HCT116 (cell line): Measurements from ENCODE around the gene SKAP1.

ENCODE experiments used
- CEBPB ChIP-seq: IDR thresholded peaks from 2 replicates; pipeline ENCODE4 v1.6.1; 2012; ENCODE audit warnings: low read depth
- EGR1 ChIP-seq: IDR thresholded peaks from 2 replicates; pipeline ENCODE4 v1.6.1; 2012; ENCODE audit warnings: low read depth
- EZH2 ChIP-seq: fragments of 200-600 bp; sonication (generic); IDR thresholded peaks from 2 replicates; pipeline ENCODE4 v1.6.1; 2017; ENCODE audit warnings: antibody characterized with exemption, mixed run types
- EZH2phosphoT487 ChIP-seq: fragments of 200-600 bp; IDR thresholded peaks from 2 replicates; pipeline ENCODE4 v1.6.1; 2018; ENCODE audit warnings: antibody characterized with exemption, borderline replicate concordance
- POLR2A ChIP-seq: IDR thresholded peaks from 2 replicates; pipeline ENCODE4 v1.7.0; 2011; ENCODE audit warnings: borderline replicate concordance; ENCODE audit not compliant: insufficient read depth, insufficient read length; ENCODE audit errors: extremely low read depth
- POLR2AphosphoS5 ChIP-seq: IDR thresholded peaks from 2 replicates; pipeline ENCODE4 v1.6.1; 2011; ENCODE audit warnings: mild to moderate bottlenecking, low read depth, low read length, moderate library complexity
- RAD21 ChIP-seq: IDR thresholded peaks from 2 replicates; pipeline ENCODE4 v1.6.1; 2012; ENCODE audit warnings: low read depth, mild to moderate bottlenecking
- SIN3A ChIP-seq: IDR thresholded peaks from 2 replicates; pipeline ENCODE4 v1.6.1; 2012; ENCODE audit warnings: low read depth
- YY1 ChIP-seq: IDR thresholded peaks from 2 replicates; pipeline ENCODE4 v1.6.1; 2011; ENCODE audit warnings: low read length, low read depth, moderate library complexity, mild to moderate bottlenecking; ENCODE audit not compliant: insufficient replicate concordance; ENCODE audit errors: extremely low read depth
- ZFX ChIP-seq: fragments of 450-650 bp; IDR thresholded peaks from 2 replicates; pipeline ENCODE4 v1.6.1; 2017
- TF ChIP-seq, protein P1 (sequence below): IDR thresholded peaks from 2 replicates; pipeline ENCODE4 v1.6.1; 2012
- TF ChIP-seq, protein P2 (sequence below), 3 experiments: fragments of 200-600 bp in 1 of 3; sonication (generic) in 1 of 3; IDR thresholded peaks in 2 of 3; conservative IDR thresholded peaks in 1 of 3; 2 replicates each; pipeline ENCODE4 v1.5.1; 2012 to 2017; ENCODE audit warnings: low read depth in 2 of 3, low read length in 2 of 3, antibody characterized with exemption in 1 of 3, borderline replicate concordance in 1 of 3, control low read depth in 1 of 3, mild to moderate bottlenecking in 1 of 3, mixed read lengths in 1 of 3, mixed run types in 1 of 3, moderate library complexity in 1 of 3; ENCODE audit not compliant: insufficient read depth in 1 of 3
- TF ChIP-seq, protein P3 (sequence below): IDR thresholded peaks from 2 replicates; pipeline ENCODE4 v1.6.1; 2012; ENCODE audit warnings: low read depth
- TF ChIP-seq, protein P4 (sequence below): IDR thresholded peaks from 2 replicates; pipeline ENCODE4 v1.6.1; 2011; ENCODE audit warnings: mild to moderate bottlenecking, low read length, moderate library complexity; ENCODE audit not compliant: insufficient replicate concordance; ENCODE audit errors: extremely low read depth

DNA sequence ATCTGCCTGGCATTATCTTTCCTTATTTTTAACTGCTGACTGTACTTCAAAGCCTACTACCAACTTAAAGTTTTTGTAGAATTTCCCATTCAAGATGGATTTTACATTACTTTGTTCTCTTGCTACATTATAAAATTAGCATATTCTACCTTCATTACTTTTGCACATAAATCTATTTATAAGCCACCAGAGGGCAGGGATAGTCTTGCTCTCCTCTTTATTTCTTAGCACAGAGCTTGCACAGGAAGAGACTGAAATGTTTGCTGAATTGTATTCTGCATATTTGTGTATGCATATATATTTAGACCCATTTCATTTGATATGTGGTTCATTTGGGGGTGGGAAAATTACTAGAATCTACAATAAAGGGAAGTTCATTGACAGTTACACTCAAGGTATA, 108.0 kb downstream of the SKAP1 start:
- TF ChIP-seq YY1 = no peak
- no peak for TF ChIP-seq POLR2A
- TF ChIP-seq, protein P1, sequence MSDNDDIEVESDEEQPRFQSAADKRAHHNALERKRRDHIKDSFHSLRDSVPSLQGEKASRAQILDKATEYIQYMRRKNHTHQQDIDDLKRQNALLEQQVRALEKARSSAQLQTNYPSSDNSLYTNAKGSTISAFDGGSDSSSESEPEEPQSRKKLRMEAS = no peak
- TF ChIP-seq, protein P2, sequence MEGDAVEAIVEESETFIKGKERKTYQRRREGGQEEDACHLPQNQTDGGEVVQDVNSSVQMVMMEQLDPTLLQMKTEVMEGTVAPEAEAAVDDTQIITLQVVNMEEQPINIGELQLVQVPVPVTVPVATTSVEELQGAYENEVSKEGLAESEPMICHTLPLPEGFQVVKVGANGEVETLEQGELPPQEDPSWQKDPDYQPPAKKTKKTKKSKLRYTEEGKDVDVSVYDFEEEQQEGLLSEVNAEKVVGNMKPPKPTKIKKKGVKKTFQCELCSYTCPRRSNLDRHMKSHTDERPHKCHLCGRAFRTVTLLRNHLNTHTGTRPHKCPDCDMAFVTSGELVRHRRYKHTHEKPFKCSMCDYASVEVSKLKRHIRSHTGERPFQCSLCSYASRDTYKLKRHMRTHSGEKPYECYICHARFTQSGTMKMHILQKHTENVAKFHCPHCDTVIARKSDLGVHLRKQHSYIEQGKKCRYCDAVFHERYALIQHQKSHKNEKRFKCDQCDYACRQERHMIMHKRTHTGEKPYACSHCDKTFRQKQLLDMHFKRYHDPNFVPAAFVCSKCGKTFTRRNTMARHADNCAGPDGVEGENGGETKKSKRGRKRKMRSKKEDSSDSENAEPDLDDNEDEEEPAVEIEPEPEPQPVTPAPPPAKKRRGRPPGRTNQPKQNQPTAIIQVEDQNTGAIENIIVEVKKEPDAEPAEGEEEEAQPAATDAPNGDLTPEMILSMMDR (IDR thresholded peaks at IDR 0.05 in 2 of 3, conservative IDR thresholded peaks at IDR 0.05 in 1 of 3; ENCODE audit: borderline replicate concordance in 1 of 3, insufficient read depth in 1 of 3, low read depth in 2 of 3, low read length in 2 of 3) = peak; percentile 23 to 53 (median 35); a peak in 3 of 6 replicates
- TF ChIP-seq, protein P3, sequence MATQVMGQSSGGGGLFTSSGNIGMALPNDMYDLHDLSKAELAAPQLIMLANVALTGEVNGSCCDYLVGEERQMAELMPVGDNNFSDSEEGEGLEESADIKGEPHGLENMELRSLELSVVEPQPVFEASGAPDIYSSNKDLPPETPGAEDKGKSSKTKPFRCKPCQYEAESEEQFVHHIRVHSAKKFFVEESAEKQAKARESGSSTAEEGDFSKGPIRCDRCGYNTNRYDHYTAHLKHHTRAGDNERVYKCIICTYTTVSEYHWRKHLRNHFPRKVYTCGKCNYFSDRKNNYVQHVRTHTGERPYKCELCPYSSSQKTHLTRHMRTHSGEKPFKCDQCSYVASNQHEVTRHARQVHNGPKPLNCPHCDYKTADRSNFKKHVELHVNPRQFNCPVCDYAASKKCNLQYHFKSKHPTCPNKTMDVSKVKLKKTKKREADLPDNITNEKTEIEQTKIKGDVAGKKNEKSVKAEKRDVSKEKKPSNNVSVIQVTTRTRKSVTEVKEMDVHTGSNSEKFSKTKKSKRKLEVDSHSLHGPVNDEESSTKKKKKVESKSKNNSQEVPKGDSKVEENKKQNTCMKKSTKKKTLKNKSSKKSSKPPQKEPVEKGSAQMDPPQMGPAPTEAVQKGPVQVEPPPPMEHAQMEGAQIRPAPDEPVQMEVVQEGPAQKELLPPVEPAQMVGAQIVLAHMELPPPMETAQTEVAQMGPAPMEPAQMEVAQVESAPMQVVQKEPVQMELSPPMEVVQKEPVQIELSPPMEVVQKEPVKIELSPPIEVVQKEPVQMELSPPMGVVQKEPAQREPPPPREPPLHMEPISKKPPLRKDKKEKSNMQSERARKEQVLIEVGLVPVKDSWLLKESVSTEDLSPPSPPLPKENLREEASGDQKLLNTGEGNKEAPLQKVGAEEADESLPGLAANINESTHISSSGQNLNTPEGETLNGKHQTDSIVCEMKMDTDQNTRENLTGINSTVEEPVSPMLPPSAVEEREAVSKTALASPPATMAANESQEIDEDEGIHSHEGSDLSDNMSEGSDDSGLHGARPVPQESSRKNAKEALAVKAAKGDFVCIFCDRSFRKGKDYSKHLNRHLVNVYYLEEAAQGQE = no peak
- TF ChIP-seq POLR2AphosphoS5 = no peak
- TF ChIP-seq EZH2 = no peak
- no peak for TF ChIP-seq ZFX
- no peak for TF ChIP-seq CEBPB
- TF ChIP-seq EGR1 = no peak
- TF ChIP-seq RAD21 = peak; percentile 53
- no peak for TF ChIP-seq EZH2phosphoT487
- TF ChIP-seq, protein P4, sequence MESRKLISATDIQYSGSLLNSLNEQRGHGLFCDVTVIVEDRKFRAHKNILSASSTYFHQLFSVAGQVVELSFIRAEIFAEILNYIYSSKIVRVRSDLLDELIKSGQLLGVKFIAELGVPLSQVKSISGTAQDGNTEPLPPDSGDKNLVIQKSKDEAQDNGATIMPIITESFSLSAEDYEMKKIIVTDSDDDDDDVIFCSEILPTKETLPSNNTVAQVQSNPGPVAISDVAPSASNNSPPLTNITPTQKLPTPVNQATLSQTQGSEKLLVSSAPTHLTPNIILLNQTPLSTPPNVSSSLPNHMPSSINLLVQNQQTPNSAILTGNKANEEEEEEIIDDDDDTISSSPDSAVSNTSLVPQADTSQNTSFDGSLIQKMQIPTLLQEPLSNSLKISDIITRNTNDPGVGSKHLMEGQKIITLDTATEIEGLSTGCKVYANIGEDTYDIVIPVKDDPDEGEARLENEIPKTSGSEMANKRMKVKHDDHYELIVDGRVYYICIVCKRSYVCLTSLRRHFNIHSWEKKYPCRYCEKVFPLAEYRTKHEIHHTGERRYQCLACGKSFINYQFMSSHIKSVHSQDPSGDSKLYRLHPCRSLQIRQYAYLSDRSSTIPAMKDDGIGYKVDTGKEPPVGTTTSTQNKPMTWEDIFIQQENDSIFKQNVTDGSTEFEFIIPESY = no peak
- TF ChIP-seq SIN3A = no peak
